ENCODE data around the gene GTF2A1L. TPM values are rescaled to one million over a fixed set of nuclear protein-coding genes. Genes with fewer than 3 reads are reported as not detected.

The GTF2A1L gene
- total RNA-seq, 1 experiment from 2014 or later, result 0.22 TPM

GRCh38 chr2:48728295-48728694 lies 110.6 kb downstream of the GTF2A1L start:
- Histone ChIP-seq H3K9me2 (ENCODE audit: insufficient read depth) (no peaks in the 10 kb centered on the region), H3K79me2 (ENCODE audit: insufficient read depth, low read length) (no peaks in the 10 kb centered on the region), H3K9ac (ENCODE audit: low read length) (no peak overlapping the region), H4K20me1 (ENCODE audit: insufficient read depth) (no peaks in the 10 kb centered on the region), H3K36me3 (ENCODE audit: control insufficient read depth in 1 of 2, insufficient read depth in 2 of 2, low read length in 2 of 2) (no peaks in the 10 kb centered on the region), H3K27ac (ENCODE audit: low read depth, low read length) (no peak overlapping the region), H3K9me3 (ENCODE audit: control insufficient read depth in 1 of 2, insufficient read depth in 1 of 2, low read depth in 1 of 2, low read length in 2 of 2) (no peaks in the 10 kb centered on the region), H3K27me3 (ENCODE audit: insufficient read depth, low read length) (peaks cover 39% of the 10 kb centered on the region), H3K4me1 (ENCODE audit: control insufficient read depth in 1 of 2, insufficient read depth in 2 of 2, low read length in 2 of 2) (no peaks in the 10 kb centered on the region), H2AFZ (ENCODE audit: low read depth, low read length, poor library complexity, severe bottlenecking) (no peak overlapping the region), H3K4me2 (ENCODE audit: low read length) (no peak overlapping the region), H3K4me3 (replicated peaks in 1 of 2; ENCODE audit: low read depth in 1 of 2, low read length in 2 of 2) (no peak overlapping the region)
- ATAC-seq (no peak), DNase-seq (ENCODE audit: low read depth, low spot score) (no peak)
- CTCF ChIA-PET, result no interaction called here
- BruUV-seq (replicated peaks), result no TSS peak
- POLR2A ChIA-PET, result no interaction called here
- RAD21 ChIA-PET (ENCODE audit: low non-redundant PET in 1 of 2, low total read pairs in 2 of 2, uncharacterized antibody in 2 of 2, unreplicated experiment in 2 of 2), result no interaction called here
- intact Hi-C loops (cut with micrococcal nuclease), result no loop called here
- TF ChIP-seq TCF7L2 (IDR thresholded peaks at IDR 0.05; ENCODE audit: borderline replicate concordance, extremely low read depth, insufficient read depth, insufficient read length) (no peak), CBX3 (IDR thresholded peaks at IDR 0.05; ENCODE audit: low read depth) (no peak), YY1 (IDR thresholded peaks at IDR 0.05; ENCODE audit: extremely low read depth, insufficient replicate concordance, low read depth, low read length) (no peak), ZNF274 (IDR thresholded peaks at IDR 0.05; ENCODE audit: low read depth, low read length) (no peak), ATF3 (IDR thresholded peaks at IDR 0.05) (no peak), ELF1 (IDR thresholded peaks at IDR 0.05; ENCODE audit: borderline replicate concordance, low read depth) (no peak), FOSL1 (IDR thresholded peaks at IDR 0.05; ENCODE audit: low read depth) (no peak), SP1 (IDR thresholded peaks at IDR 0.05; ENCODE audit: low read depth) (no peak), EZH2 (IDR thresholded peaks at IDR 0.05) (no peak), EZH2phosphoT487 (IDR thresholded peaks at IDR 0.05; ENCODE audit: borderline replicate concordance) (no peak), SRF (IDR thresholded peaks at IDR 0.05; ENCODE audit: low read depth) (no peak)

- H3K27me3 ChIP-seq (ENCODE audit: insufficient read depth, low read length), result peaks cover 43% of the 10 kb centered on the region
- no peak overlapping the region for H3K9ac ChIP-seq (ENCODE audit: low read length)
- H3K9me2 ChIP-seq (ENCODE audit: insufficient read depth), result no peaks in the 10 kb centered on the region
- no peaks in the 10 kb centered on the region for H3K4me1 ChIP-seq (ENCODE audit: control insufficient read depth in 1 of 2, insufficient read depth in 2 of 2, low read length in 2 of 2)
- ChIA-PET CTCF (no interaction called here), RAD21 (ENCODE audit: low non-redundant PET in 1 of 2, low total read pairs in 2 of 2, uncharacterized antibody in 2 of 2, unreplicated experiment in 2 of 2) (no interaction called here), POLR2A (no interaction called here)
- ATAC-seq (no peak), DNase-seq (ENCODE audit: low read depth, low spot score) (no peak)
- H3K4me3 ChIP-seq (replicated peaks in 1 of 2; ENCODE audit: low read depth in 1 of 2, low read length in 2 of 2), result no peak overlapping the region
- intact Hi-C loops (cut with micrococcal nuclease), result no loop called here
- H4K20me1 ChIP-seq (ENCODE audit: insufficient read depth), result no peaks in the 10 kb centered on the region
- H3K27ac ChIP-seq (ENCODE audit: low read depth, low read length), result no peak overlapping the region
- BruUV-seq (replicated peaks), result no TSS peak
- no peaks in the 10 kb centered on the region for H3K36me3 ChIP-seq (ENCODE audit: control insufficient read depth in 1 of 2, insufficient read depth in 2 of 2, low read length in 2 of 2)
- H3K4me2 ChIP-seq (ENCODE audit: low read length), result no peak overlapping the region
- no peak overlapping the region for H2AFZ ChIP-seq (ENCODE audit: low read depth, low read length, poor library complexity, severe bottlenecking)
- no peaks in the 10 kb centered on the region for H3K79me2 ChIP-seq (ENCODE audit: insufficient read depth, low read length)
- no peaks in the 10 kb centered on the region for H3K9me3 ChIP-seq (ENCODE audit: control insufficient read depth in 1 of 2, insufficient read depth in 1 of 2, low read depth in 1 of 2, low read length in 2 of 2)
- TF ChIP-seq ATF3 (IDR thresholded peaks at IDR 0.05), result no peak
- TF ChIP-seq ELF1 (IDR thresholded peaks at IDR 0.05; ENCODE audit: borderline replicate concordance, low read depth), result no peak
- TF ChIP-seq POLR2A (IDR thresholded peaks at IDR 0.05; ENCODE audit: borderline replicate concordance, extremely low read depth, insufficient read depth, insufficient read length), result no peak
- TF ChIP-seq EZH2 (IDR thresholded peaks at IDR 0.05), result no peak
- no peak for TF ChIP-seq ZFX (IDR thresholded peaks at IDR 0.05)
- TF ChIP-seq RAD21 (IDR thresholded peaks at IDR 0.05; ENCODE audit: low read depth), result no peak
- TF ChIP-seq SIN3A (IDR thresholded peaks at IDR 0.05; ENCODE audit: low read depth), result no peak
- TF ChIP-seq CBX3 (IDR thresholded peaks at IDR 0.05; ENCODE audit: low read depth), result no peak
- no peak for TF ChIP-seq EGR1 (IDR thresholded peaks at IDR 0.05; ENCODE audit: low read depth)
- no peak for TF ChIP-seq TCF7L2 (IDR thresholded peaks at IDR 0.05; ENCODE audit: borderline replicate concordance, extremely low read depth, insufficient read depth, insufficient read length)
- TF ChIP-seq REST (IDR thresholded peaks at IDR 0.05; ENCODE audit: low read depth), result no peak
- no peak for TF ChIP-seq YY1 (IDR thresholded peaks at IDR 0.05; ENCODE audit: extremely low read depth, insufficient replicate concordance, low read depth, low read length)
- TF ChIP-seq EZH2phosphoT487 (IDR thresholded peaks at IDR 0.05; ENCODE audit: borderline replicate concordance), result no peak
- no peak for TF ChIP-seq MAX (IDR thresholded peaks at IDR 0.05)
Observed at GRCh38 chr2:48728840-48729239, 111.2 kb downstream of the GTF2A1L start.
